ENCODE measurements around the gene ZNF764.
"Not testable (repeated sequence)": the region's sequence is repeated elsewhere in the genome, so short reads cannot be mapped to it uniquely, and the experiment has no call there.

DNA sequence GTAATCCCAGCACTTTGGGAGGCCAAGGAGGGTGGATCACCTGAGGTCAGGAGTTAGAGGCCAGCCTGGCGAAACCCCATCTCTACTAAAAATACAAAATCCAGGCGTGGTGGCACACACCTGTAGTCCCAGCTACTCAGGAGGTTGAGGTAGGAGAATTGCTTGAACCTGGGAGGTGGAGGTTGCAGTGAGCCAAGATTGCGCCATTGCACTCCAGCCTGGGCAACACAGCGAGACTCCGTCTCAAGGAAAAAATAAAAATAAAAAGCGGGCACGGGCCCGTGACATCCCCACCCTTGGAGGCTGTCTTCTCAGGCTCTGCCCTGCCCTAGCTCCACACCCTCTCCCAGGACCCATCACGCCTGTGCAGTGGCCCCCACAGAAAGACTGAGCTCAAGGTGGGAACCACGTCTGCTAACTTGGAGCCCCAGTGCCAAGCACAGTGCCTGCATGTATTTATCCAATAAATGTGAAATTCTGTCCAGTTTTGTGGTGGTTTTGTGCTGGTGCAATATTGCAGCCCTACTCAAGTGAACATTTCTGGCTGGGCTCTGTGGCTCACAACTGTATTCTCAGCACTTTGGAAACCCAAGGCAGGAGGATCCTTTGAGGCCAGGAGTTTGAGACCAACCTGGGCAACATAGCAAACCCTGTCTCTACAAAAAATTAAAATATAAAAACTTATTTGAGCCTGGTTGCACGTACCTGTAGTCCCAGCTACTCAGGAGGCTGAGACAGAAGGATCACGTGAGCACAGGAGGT lies 35.3 kb downstream of the ZNF764 start:
- TF ChIP-seq EP300 (IDR thresholded peaks at IDR 0.05; ENCODE audit: low read depth); CTCF (IDR thresholded peaks at IDR 0.05): not testable (repeated sequence)

Measured in transverse colon (tissue), 3 donors.